Measurements from ENCODE around the gene TRIM34.

The TRIM34 gene

DNA sequence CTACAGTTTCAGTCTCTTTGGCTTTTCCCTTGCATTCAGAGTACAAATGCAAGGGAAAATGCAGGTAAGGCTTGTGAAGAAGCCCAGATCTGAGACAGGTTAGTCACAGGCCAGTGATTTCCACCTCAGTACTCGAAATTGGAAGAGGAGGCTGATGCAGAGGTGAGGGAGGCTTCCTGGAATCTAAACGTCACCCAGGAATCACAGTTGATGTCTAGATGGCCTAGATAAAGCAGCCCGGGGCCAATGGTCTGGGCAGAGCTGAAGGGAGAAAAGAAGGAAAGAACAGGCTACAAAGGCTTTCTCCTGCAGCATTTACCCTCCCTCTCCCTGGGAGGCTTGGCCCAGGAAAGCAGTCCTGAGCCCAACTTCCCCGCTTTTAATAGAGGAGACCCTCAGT lies 19.9 kb upstream of the TRIM34 start:
- TF ChIP-seq POLR2A (IDR thresholded peaks at IDR 0.05; ENCODE audit: low read length) = no peak
- no peak for TF ChIP-seq GATA1 (IDR thresholded peaks at IDR 0.05; ENCODE audit: low read depth, low read length)
- DNase-seq = no peak

- no peak for DNase-seq
- TF ChIP-seq POLR2A (IDR thresholded peaks at IDR 0.05; ENCODE audit: low read length) (no peak), GATA1 (IDR thresholded peaks at IDR 0.05; ENCODE audit: low read depth, low read length) (no peak)
Measured at GRCh38 chr11:5605849-5606248, 19.0 kb upstream of the TRIM34 start.

- no peak for DNase-seq
- TF ChIP-seq POLR2A (IDR thresholded peaks at IDR 0.05; ENCODE audit: low read length) (no peak), GATA1 (IDR thresholded peaks at IDR 0.05; ENCODE audit: low read depth, low read length) (no peak)
Measured at GRCh38 chr11:5608808-5609207, 16.0 kb upstream of the TRIM34 start.

DNA sequence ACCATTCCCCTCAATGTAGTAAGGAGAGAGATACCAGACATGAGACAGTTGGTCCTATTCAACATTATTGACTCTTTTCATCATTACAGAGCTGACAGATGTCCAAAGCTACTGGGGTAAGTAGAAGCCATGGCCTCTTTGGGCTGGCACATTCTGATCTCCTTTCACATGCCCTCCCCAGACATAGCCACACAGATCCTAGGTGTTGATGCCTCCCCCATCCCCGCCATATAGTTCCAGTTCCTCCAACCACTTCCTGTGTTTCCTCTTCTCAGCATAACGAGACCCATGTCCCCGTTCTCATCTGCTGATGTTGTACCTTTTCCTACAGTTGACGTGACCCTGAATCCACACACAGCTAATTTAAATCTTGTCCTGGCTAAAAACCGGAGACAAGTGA lies 14.4 kb upstream of the TRIM34 start:
- no peak for DNase-seq
- no peak for TF ChIP-seq POLR2A (IDR thresholded peaks at IDR 0.05; ENCODE audit: low read length)
- TF ChIP-seq GATA1 (IDR thresholded peaks at IDR 0.05; ENCODE audit: low read depth, low read length) = no peak

DNA sequence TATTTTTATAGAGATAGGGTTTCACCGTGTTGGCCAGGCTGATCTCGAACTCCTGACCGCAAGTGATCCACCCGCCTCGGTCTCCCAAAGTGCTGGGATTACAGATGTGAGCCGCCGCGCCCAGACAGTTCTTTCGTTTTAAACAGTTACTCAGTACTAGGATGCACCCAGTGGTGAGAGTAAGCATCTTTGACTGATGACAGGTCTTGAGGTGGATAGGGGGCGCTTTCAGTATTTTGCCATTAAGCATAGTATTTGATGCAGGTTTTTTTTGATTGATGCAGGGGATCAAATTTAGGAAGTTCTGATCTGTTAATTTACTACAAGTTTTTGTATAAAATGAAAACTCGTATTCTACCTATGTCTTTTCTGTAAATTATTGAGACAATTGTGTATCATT lies 13.2 kb upstream of the TRIM34 start:
- DNase-seq = no peak
- no peak for TF ChIP-seq GATA1 (IDR thresholded peaks at IDR 0.05; ENCODE audit: low read depth, low read length)
- TF ChIP-seq POLR2A (IDR thresholded peaks at IDR 0.05; ENCODE audit: low read length) = no peak

GRCh38 chr11:5618807-5619206 lies 6.0 kb upstream of the TRIM34 start:
- DNase-seq = no peak
- TF ChIP-seq GATA1 (IDR thresholded peaks at IDR 0.05; ENCODE audit: low read depth, low read length) = no peak
- no peak for TF ChIP-seq POLR2A (IDR thresholded peaks at IDR 0.05; ENCODE audit: low read length)

- TF ChIP-seq POLR2A (IDR thresholded peaks at IDR 0.05; ENCODE audit: low read length) (no peak), GATA1 (IDR thresholded peaks at IDR 0.05; ENCODE audit: low read depth, low read length) (no peak)
- no peak for DNase-seq
Measured at GRCh38 chr11:5620651-5621521, 3.9 kb upstream of the TRIM34 start.

DNA sequence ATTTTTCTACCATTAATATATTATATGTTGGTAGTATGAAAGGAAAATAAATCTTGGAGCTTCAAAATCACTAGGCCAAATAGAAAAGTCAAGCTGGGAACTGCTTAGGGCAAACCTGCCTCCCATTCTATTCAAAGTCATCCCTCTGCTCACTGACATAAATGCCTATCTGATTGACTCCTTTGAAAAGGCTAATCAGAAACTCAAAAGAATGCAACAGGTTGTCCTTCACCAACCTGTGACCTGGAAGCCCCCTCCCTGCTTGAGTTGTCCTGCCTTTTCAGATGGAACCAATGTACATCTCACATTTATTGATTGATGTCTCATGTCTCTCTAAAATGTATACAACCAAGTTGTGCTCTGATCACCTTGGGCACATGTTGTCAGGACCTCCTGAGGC lies 3.2 kb upstream of the TRIM34 start:
- no peak for DNase-seq
- no peak for TF ChIP-seq GATA1 (IDR thresholded peaks at IDR 0.05; ENCODE audit: low read depth, low read length)
- no peak for TF ChIP-seq POLR2A (IDR thresholded peaks at IDR 0.05; ENCODE audit: low read length)

GRCh38 chr11:5622802-5623201 lies 2.0 kb upstream of the TRIM34 start:
- DNase-seq = no peak
- TF ChIP-seq GATA1 (IDR thresholded peaks at IDR 0.05; ENCODE audit: low read depth, low read length) = no peak
- TF ChIP-seq POLR2A (IDR thresholded peaks at IDR 0.05; ENCODE audit: low read length) = no peak

DNA sequence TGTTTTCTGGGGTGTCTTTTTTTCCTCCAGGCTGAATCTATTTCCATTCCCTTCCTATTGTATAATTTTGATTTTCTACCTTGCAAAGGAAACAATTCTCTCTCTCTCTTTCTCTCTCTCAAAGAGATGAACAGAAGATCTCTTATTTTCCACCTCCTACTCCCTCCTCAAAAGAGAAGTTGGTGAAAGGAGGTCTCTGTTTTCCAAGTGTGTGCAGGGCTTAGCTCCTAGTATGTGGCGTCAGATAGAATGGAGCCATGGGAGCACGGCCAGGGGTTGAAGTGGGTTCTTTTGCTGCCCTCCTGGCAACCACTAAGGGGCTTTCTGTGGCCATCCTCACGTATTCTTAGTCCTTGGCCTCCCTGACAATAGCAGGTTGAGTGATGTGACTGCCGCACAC lies 480 bp downstream of the TRIM34 start:
- no peak for DNase-seq
- TF ChIP-seq POLR2A (IDR thresholded peaks at IDR 0.05; ENCODE audit: low read length) = no peak
- no peak for TF ChIP-seq GATA1 (IDR thresholded peaks at IDR 0.05; ENCODE audit: low read depth, low read length)

GRCh38 chr11:5626196-5626595 lies 1.4 kb downstream of the TRIM34 start:
- no peak for TF ChIP-seq POLR2A (IDR thresholded peaks at IDR 0.05; ENCODE audit: low read length)
- no peak for TF ChIP-seq GATA1 (IDR thresholded peaks at IDR 0.05; ENCODE audit: low read depth, low read length)
- DNase-seq = no peak

- no peak for DNase-seq
- no peak for TF ChIP-seq GATA1 (IDR thresholded peaks at IDR 0.05; ENCODE audit: low read depth, low read length)
- TF ChIP-seq POLR2A (IDR thresholded peaks at IDR 0.05; ENCODE audit: low read length) = no peak
Measured at GRCh38 chr11:5631417-5631816, 6.6 kb downstream of the TRIM34 start.

DNA sequence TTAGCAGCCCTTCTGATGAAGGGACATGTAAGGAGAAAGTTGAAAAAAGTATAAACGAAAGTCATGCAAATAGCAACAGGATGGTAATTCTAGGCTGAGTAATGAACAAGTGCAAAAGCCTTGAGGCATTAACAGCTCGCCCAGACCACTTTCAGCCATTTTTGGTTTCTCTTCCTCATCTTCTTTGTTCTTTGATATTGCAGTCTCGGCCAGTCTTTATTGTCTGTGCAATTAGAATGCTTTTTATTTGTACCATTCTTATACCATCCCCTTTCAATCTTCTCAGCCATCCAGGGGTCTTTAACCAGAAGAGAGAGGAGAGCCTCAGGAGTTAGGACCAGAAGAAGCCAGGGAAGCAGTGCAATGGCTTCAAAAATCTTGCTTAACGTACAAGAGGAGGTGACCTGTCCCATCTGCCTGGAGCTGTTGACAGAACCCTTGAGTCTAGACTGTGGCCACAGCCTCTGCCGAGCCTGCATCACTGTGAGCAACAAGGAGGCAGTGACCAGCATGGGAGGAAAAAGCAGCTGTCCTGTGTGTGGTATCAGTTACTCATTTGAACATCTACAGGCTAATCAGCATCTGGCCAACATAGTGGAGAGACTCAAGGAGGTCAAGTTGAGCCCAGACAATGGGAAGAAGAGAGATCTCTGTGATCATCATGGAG lies 7.3 kb downstream of the TRIM34 start:
- no peak for TF ChIP-seq POLR2A (IDR thresholded peaks at IDR 0.05; ENCODE audit: low read length)
- TF ChIP-seq GATA1 (IDR thresholded peaks at IDR 0.05; ENCODE audit: low read depth, low read length) = no peak
- DNase-seq = no peak

DNA sequence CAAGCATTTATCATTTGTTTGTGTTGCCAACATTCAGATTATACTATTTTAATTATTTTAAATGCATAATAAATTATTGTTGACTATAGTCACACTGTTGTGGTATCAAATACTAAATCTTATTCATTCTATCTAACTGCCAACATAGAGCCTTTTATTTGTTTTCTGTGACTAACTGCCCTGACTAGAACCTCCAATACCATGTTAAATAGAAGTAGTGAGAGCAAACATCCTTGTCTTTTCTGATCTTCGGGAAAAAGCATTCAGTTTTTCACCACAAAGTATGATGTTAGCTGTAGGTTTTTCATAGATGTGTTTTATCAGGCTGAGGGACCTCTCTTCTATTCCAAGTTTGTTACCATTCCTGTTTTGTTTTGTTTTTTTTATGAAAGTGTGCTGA lies 15.2 kb downstream of the TRIM34 start:
- no peak for TF ChIP-seq POLR2A (IDR thresholded peaks at IDR 0.05; ENCODE audit: low read length)
- no peak for DNase-seq

DNA sequence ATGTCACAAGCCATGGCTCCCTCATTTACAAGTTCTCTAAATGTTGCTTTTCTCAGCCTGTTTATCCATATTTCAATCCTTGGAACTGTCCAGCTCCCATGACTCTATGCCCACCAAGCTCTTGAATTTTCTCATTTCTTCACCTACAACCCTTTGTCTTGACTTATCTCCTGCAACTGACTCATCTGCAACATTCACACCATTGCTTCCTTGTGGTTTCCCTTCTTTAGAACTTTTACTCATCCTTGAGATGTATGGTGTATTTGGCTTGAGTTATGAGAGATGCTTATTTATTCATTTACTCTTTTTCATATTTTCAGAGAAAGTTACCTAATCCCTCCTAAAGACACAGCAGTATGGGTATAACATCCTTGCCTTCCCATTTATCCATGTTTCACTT lies 18.8 kb downstream of the TRIM34 start:
- TF ChIP-seq POLR2A (IDR thresholded peaks at IDR 0.05; ENCODE audit: low read length) = no peak
- no peak for TF ChIP-seq GATA1 (IDR thresholded peaks at IDR 0.05; ENCODE audit: low read depth, low read length)
- no peak for DNase-seq
